Measurements from ENCODE around the gene UBE2G1. TPM values are rescaled to one million over a fixed set of nuclear protein-coding genes. Genes with fewer than 3 reads are reported as not detected.

The UBE2G1 gene
- total RNA-seq, 1 experiment from 2014 or later: 56.8 TPM

DNA sequence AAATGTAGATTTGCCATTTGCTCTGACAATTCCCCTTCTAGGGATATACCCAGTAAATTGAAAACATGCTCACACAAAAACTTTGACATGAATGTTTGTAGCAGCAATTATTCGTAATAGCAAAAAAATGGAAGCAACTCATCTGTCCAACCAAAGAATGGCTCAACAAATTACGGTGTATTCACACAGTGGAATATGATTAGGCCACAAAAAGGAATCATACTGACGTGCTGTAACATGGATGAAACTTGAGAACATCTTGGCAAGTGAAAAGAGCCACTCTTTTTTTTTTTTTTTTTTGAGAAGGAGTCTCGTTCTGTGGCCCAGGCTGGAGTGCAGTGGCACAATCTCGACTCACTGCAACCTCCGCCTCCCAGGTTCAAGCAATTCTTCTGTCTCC, 43.2 kb upstream of the UBE2G1 start:
- Histone ChIP-seq H3K4me3 (ENCODE audit: low read depth, low read length) (no peak overlapping the region), H3K9me3 (no peaks in the 10 kb centered on the region), H3K4me1 (no peaks in the 10 kb centered on the region), H3K27me3 (replicated peaks; ENCODE audit: control insufficient read depth, insufficient read depth, low read length) (no peaks in the 10 kb centered on the region), H3K36me3 (ENCODE audit: control insufficient read depth, insufficient read depth, low read length) (no peaks in the 10 kb centered on the region)
- no peak for DNase-seq
- Mint-ChIP-seq H3K36me3 (ENCODE audit: insufficient read depth, unreplicated experiment) (no peaks in the 10 kb centered on the region), H3K4me3 (ENCODE audit: unreplicated experiment) (no peak overlapping the region), H3K27ac (ENCODE audit: unreplicated experiment) (no peak overlapping the region), H3K27me3 (ENCODE audit: insufficient read depth, unreplicated experiment) (no peaks in the 10 kb centered on the region), H3K9me3 (ENCODE audit: unreplicated experiment) (no peaks in the 10 kb centered on the region), H3K4me1 (ENCODE audit: low read depth, unreplicated experiment) (no peaks in the 10 kb centered on the region)
- intact Hi-C loops (cut with micrococcal nuclease; ENCODE audit: unreplicated experiment): no loop called here
- no TSS peak for BruUV-seq (replicated peaks)
- POLR2A ChIA-PET: no interaction called here
- CTCF ChIA-PET: interaction anchor here (0.7 kb wide), 1 partner anchor 35 kb away, joined by 3 read pairs; no protein-coding TSS in a partner anchor
- TF ChIP-seq, protein P1, sequence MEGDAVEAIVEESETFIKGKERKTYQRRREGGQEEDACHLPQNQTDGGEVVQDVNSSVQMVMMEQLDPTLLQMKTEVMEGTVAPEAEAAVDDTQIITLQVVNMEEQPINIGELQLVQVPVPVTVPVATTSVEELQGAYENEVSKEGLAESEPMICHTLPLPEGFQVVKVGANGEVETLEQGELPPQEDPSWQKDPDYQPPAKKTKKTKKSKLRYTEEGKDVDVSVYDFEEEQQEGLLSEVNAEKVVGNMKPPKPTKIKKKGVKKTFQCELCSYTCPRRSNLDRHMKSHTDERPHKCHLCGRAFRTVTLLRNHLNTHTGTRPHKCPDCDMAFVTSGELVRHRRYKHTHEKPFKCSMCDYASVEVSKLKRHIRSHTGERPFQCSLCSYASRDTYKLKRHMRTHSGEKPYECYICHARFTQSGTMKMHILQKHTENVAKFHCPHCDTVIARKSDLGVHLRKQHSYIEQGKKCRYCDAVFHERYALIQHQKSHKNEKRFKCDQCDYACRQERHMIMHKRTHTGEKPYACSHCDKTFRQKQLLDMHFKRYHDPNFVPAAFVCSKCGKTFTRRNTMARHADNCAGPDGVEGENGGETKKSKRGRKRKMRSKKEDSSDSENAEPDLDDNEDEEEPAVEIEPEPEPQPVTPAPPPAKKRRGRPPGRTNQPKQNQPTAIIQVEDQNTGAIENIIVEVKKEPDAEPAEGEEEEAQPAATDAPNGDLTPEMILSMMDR (IDR thresholded peaks at IDR 0.05; ENCODE audit: insufficient read depth in 1 of 2, low read depth in 1 of 2, low read length in 1 of 2, severe bottlenecking in 1 of 2, unreplicated experiment in 1 of 2): no peak

DNA sequence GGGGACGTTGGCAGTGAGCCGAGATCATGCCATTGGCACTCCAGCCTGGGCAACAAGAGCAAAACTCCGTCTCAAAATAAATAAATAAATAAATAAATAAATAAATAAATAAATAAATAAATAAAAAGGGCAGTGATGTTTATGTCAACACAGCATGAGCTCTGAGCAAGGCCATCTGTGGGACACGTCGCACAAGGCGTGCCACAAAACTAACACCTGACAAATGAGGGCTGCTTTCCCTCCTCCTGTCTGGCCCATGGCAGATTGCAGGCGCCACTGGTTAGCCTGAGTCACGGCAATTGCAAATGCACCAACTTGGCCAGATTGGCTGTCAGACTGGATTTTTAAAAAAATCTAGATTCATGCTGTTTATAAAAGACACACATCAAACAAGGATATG, 41.4 kb upstream of the UBE2G1 start:
- H3K27me3 ChIP-seq (replicated peaks; ENCODE audit: control insufficient read depth, insufficient read depth, low read length): no peaks in the 10 kb centered on the region
- H3K9me3 ChIP-seq: no peaks in the 10 kb centered on the region
- intact Hi-C loops (cut with micrococcal nuclease; ENCODE audit: unreplicated experiment): no loop called here
- H3K4me1 ChIP-seq: no peaks in the 10 kb centered on the region
- H3K4me3 Mint-ChIP-seq (ENCODE audit: unreplicated experiment): no peak overlapping the region
- H3K36me3 Mint-ChIP-seq (ENCODE audit: insufficient read depth, unreplicated experiment): no peaks in the 10 kb centered on the region
- no peak overlapping the region for H3K27ac Mint-ChIP-seq (ENCODE audit: unreplicated experiment)
- CTCF ChIA-PET: no interaction called here
- no peak for DNase-seq
- no peaks in the 10 kb centered on the region for H3K27me3 Mint-ChIP-seq (ENCODE audit: insufficient read depth, unreplicated experiment)
- no peaks in the 10 kb centered on the region for H3K4me1 Mint-ChIP-seq (ENCODE audit: low read depth, unreplicated experiment)
- TF ChIP-seq, protein P1 (IDR thresholded peaks at IDR 0.05; ENCODE audit: insufficient read depth in 1 of 2, low read depth in 1 of 2, low read length in 1 of 2, severe bottlenecking in 1 of 2, unreplicated experiment in 1 of 2): no peak
- POLR2A ChIA-PET: no interaction called here
- no peaks in the 10 kb centered on the region for H3K36me3 ChIP-seq (ENCODE audit: control insufficient read depth, insufficient read depth, low read length)
- BruUV-seq (replicated peaks): no TSS peak
- H3K9me3 Mint-ChIP-seq (ENCODE audit: unreplicated experiment): no peaks in the 10 kb centered on the region
- H3K4me3 ChIP-seq (ENCODE audit: low read depth, low read length): no peak overlapping the region

DNA sequence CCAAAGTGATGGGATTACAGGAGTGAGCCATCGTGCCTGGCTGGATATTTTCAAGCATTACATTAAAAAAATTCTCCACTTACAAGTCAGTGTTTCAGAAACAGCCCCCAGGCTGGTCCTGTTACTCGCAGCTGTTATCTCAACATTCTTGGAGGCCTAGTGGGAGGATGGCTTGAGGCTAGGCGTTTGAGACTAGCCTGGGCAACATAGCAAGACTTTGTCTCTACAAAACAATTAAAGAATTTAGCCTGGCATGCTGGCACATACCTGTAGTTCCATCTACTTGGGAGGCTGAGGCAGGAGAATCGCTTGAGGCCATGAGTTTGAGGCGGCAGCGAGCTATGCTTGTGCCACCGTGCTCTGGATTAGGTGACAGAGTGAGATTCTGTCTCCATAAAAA, 40.7 kb upstream of the UBE2G1 start:
- no peaks in the 10 kb centered on the region for H3K9me3 ChIP-seq
- no peak overlapping the region for H3K4me3 ChIP-seq (ENCODE audit: low read depth, low read length)
- TF ChIP-seq, protein P1 (IDR thresholded peaks at IDR 0.05; ENCODE audit: insufficient read depth in 1 of 2, low read depth in 1 of 2, low read length in 1 of 2, severe bottlenecking in 1 of 2, unreplicated experiment in 1 of 2): no peak
- H3K27ac Mint-ChIP-seq (ENCODE audit: unreplicated experiment): no peak overlapping the region
- no peaks in the 10 kb centered on the region for H3K27me3 ChIP-seq (replicated peaks; ENCODE audit: control insufficient read depth, insufficient read depth, low read length)
- POLR2A ChIA-PET: no interaction called here
- DNase-seq: peak in 1 of 2 experiments; percentile 56
- no peak overlapping the region for H3K4me3 Mint-ChIP-seq (ENCODE audit: unreplicated experiment)
- no peaks in the 10 kb centered on the region for H3K4me1 Mint-ChIP-seq (ENCODE audit: low read depth, unreplicated experiment)
- H3K27me3 Mint-ChIP-seq (ENCODE audit: insufficient read depth, unreplicated experiment): no peaks in the 10 kb centered on the region
- H3K9me3 Mint-ChIP-seq (ENCODE audit: unreplicated experiment): no peaks in the 10 kb centered on the region
- H3K36me3 ChIP-seq (ENCODE audit: control insufficient read depth, insufficient read depth, low read length): no peaks in the 10 kb centered on the region
- no TSS peak for BruUV-seq (replicated peaks)
- intact Hi-C loops (cut with micrococcal nuclease; ENCODE audit: unreplicated experiment): no loop called here
- H3K4me1 ChIP-seq: no peaks in the 10 kb centered on the region
- CTCF ChIA-PET: no interaction called here
- H3K36me3 Mint-ChIP-seq (ENCODE audit: insufficient read depth, unreplicated experiment): no peaks in the 10 kb centered on the region

Data from Caco-2 (cell line).